NCI-H1105 treated with DMSO at 0.1 percent for 48 hours (cell line): ENCODE results near the gene RRP1B.
"Not testable (repeated sequence)": the region's sequence is repeated elsewhere in the genome, so short reads cannot be mapped to it uniquely, and the experiment has no call there.

ENCODE experiments used
- DNase-seq: peaks from one replicate; lab custom pipeline; 2025; lab: John Stamatoyannopoulos, UW

RRP1B gene

DNA sequence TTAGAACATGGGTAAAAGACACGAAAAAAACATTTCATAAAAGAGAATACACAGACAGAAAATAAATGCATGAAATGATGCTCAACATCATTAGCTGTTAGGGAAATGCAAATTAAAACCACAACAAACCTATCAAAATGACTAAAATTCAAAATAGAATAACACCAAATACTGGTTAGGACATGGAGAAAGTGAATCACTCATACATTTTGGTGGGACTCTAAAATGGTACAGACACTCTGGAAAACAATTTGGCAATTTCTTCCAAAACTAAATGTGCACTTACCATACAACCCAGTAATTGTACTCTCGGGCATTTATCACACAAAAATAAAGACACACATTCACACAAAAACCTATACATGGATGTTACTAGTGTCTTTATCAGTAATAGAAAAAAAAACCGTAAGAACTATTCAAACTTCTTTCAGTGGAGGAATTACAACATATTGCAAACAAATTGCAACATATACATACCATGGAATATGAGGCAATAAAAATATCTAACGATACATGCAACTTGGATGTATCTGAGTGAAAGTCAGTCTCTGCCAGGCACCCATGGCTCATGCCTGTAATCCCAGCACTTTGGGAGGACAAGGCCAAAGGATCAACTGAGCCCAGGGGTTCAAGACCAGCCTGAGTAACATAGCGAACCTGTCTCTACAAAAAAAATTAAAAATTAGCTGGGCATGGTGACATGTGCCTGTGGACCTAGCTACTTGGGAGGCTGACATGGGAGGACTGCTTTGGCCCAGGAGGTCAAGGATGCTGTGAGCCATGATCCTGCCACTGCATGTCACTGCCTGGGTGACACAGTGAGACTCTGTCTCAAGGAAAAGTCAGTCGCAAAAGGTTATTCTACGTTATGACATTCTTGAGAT lies 19.6 kb upstream of the RRP1B start:
- DNase-seq = no peak

DNA sequence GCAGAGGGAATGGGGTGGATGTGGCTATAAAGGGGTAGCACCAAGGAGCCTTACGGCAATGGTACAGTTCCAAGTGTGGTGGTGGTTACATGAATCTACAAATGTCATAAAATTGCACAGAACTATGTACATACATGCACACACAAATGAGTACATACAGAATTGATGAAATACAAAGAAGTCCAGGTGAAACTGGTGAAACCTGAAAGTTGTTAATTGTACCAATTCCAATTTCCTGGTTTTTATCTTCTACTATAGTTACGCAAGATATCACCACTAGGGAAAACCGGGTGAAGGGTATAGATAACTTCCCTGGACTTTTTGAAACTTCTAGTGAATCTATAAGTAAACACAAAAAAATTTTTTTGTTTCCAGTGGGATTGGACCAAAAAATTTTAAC lies 19.0 kb upstream of the RRP1B start:
- no peak for DNase-seq

DNA sequence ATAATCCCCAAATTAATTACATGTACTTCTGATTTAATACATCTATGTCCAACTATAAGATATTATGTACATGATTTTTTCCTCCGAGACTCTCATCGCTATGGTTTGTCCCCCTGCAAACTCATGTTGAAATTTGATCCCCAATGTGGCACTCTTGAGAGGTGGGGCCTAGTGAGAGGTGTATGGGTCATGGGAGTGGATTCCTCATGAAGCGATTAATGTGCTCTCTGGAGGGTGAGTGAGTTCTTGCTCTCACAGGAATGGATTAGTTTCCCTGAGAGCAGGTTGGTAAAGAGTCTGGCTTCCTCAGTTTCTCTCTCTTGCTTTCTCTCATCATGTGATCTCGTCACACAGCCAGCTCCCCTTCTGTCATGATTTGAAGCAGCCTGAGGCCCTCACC lies 16.2 kb upstream of the RRP1B start:
- DNase-seq = no peak

DNA sequence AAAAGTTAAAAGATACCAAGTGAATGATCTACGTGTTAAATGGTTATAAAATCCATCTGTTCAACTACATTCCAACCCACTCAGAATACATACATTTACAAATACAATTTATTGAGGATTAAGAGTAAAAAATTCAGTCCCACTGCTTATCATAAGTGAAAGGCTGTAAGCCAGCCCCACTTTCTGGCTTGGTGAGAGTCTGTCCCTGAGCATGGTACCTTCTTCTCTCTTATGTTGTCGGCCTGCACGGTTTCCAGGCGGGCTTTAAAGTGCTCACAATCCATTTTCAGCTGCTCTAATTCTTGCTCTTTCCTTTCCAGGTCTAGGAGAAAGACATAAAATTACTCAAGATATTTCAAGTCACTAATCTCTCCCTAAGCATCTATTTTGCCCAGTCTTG lies 15.3 kb upstream of the RRP1B start:
- DNase-seq = no peak

DNA sequence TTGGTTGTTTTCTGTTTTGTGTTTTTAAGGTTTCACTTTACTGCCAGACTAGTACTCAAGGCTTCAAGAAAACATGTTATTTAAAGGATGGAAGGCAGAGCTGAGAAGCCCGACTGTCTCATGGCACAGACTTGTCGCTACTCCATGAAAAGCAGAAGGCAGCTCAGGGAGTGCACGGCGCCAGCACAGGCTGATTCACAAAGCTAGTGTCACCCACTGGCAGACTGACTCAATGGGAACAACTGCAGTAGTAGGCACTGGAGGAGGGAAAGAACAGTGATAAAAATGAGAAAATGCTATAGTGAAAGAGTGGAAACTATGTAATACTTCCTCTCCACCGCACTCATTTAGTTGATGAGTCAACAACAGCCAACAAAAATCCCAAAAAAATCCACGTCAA lies 14.8 kb upstream of the RRP1B start:
- no peak for DNase-seq

DNA sequence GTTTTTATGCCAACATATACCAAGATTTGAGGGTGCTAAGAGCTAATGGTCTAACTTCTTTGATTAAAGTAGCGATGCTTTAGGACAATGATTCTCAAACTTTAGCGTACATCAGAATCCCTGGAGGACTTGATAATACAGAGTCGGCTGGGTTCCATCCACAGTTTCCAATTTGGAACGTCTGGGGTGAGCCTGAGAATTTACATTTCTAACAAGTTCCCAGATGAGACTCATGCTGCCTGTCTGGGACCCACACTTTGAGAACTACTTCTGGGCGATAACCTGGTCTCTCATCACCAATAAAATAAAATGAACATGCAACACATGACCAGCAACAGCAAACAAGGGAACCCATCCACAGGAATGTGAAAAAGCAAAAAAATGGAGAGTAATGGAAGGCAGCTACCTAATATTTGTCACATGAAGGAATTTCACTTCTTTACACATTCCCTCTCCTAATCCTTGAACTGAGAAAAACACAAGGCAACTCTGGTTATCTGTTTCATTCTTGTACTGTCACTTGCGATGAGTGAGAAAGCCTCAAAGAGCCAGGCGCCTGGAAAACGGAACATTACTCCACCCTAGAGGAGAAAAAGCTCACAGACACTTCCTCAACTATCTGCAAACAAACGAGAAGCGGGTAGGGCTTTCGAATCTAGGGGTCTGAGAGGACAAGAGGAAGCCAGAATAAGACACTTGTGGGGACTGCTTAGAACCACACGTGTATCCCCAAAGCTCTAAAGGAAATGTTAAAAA lies 14.0 kb upstream of the RRP1B start:
- no peak for DNase-seq

DNA sequence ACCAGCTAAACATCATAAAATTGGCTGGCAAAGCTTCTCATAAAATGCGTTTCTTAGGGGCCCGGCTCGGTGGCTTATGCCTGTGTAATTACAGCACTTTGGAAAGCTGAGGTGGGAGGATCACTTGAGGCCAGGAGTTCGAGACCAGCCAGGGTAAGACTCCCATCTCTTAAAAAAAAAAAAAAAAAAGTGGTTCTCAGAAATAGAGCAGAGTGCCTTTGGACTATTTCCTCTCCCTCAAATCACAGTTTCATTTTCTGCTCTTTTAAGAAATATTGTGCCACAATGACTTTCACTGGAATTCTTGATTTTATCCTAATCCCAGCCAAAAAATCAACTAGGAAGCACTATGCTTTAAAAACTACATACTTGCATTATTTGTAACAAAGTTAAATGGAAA lies 13.4 kb upstream of the RRP1B start:
- no peak for DNase-seq

DNA sequence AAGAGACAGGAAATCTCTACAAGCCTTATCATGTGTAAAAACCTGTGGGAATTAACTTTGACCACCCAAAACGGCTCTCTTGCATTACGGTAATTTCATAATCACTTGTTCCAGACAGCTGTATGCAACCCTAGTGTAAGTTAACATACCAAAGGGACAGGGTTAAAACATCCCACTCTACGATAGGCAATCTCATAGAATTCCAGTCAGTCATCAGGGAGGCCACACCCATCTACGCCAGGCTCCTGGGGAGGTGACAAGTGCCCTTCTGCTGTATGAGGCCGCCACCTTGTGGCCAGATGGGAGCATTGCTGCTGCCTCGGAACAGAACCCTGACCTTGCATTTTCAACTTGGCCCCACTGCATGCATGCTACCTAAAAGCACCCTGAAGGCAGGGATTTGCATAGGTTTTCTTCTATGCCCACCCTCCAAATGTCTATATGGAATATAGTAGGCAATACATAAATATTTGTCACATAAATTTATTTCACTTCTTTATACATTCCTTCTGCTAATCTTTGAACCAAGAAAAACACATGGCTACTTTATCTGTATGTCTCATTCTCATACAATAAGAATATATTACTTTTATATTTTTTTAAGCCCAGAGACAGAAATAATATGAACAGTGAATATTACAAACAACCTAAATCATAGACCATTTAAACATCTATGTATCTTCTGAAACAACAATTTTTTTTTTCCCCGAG lies 12.7 kb upstream of the RRP1B start:
- DNase-seq = peak; percentile 89

DNA sequence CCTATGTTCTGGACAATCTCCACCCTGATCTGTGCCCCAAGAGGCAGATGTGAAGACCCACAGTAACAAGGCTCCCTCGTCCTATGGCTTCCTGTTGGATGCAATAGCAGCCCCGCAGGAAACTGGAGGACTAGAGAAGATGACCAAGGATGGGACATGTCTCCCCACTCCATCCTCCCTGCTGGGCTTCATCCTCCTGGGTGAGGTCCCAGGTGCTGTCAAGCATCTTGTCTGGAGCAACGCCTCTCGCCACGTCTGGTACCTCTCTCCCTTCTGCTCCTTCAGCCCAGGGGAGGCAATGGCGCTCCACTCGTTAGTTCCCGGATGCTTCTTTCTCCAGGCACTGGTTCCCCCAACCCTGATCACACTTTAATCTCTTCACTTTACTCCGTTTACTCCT lies 11.2 kb upstream of the RRP1B start:
- DNase-seq = no peak

DNA sequence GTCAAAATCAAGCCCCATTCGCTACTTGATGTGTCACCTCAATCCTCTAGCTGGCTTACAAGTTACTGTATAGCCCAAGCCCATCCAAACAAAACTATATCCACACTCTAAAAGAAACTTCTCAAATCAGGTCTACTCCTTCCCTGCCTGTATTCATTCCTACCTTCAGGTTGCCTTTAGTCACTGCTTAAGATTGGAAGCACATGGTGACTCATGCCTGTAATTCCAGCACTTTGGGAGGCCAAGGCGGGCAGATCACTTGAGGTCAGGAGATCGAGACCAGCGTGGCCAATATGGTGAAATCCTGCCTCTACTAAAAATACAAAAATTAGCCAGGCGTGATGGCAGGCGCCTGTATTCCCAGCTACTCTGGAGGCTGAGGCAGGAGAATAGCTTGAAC lies 7.4 kb upstream of the RRP1B start:
- DNase-seq = not testable (repeated sequence)

DNA sequence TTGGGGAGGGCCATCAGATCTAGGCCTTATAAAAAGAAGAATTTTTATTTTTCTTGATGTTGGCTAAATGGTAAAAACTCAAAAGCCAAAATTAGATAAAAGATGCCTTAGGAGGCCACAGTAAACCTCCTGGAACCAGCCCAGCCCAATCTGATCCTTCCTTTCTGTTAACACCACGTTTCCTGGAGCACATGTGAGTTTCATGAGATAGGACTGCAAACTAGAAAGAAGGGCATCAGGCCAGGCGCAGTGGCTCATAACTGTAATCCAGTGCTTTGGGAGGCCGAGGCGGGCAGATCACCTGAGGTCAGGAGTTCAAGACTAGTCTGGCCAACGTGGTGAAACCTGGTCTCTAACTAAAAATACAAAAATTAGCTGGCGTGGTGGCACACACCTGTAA lies 6.7 kb upstream of the RRP1B start:
- no peak for DNase-seq

DNA sequence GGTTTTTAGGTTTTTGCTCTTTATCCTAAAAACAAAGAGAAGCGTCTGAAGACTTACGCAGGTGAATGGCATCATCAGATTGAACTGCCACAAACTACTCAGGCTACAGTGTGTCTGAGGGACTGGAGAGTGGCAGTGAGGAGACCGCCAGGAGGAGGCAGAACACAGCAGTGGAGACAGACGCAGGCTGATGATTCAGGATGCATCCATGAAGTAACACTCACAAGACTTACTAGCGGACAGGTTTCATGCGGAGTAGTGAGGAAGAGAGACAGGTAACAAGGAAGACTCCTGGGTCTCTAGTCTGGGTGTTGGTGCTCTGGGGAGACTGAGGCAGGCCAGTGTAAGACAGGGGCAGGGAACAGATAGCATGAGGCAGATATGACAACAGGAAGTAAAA lies 5.7 kb upstream of the RRP1B start:
- no peak for DNase-seq

DNA sequence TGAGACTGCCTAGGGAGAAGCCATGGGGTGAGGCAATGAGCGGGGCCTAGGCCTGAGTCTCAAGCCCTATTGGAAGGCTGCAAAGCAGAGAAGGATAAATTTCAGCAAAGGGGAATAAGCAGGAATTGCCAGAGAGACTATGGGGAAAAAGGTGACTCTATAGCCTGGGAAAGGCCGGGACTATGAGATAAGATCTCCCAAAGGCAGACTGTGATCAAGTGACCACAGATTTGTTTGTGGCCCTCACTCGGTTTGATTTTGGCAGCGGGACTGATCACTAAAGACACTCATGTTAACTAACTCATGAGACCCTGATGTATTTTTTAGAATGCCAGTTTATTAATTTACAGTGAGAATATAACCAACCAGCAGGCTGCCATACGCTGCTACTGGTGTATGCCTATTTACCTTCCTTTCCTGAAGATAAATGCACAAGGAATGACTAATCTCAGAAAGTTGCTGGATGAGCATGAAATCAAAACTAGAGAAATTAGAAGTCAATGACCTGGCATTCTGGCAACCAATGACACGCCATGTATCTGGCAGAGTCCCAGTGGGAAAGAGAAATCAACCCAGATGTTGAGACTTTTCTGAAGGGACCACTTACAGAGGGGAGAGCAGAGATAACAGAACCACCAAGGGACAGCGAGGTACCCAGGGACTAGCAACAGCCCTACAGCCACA lies 4.4 kb upstream of the RRP1B start:
- no peak for DNase-seq

DNA sequence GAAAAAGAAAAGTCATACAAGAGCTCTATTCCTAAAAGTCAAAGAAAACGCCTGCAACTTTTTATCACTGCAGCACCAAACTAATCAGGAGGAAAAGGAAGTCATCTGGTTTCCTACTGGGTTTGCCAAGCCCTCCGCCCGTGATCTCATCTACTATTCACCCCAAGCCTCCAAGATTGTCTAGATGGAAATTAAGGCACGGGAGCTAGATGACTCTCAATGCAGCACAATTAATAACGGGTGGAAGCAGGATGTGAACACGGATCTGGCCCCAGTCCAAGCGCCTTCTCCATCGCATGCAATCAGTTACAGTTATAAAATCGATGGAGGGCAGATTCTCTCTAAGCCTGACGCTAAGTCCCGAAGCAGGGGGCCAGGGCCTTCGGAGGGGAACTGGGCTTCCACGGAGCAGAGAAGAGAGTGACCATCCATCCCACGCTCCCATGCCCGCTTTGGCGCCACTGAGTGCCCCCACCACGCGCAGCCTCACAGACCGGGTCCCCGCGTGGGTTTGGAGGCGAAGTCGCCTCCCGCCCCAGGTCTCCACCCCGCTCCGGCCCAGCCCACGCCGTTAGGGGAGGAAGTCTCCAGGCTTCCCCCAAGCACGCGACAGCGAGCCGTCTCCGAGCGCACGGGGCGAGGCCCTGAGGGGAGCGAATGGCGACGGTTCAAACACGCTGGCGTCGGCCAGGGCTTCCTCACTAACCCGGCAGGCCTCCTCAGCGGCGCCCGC lies 1.8 kb upstream of the RRP1B start:
- DNase-seq = no peak

DNA sequence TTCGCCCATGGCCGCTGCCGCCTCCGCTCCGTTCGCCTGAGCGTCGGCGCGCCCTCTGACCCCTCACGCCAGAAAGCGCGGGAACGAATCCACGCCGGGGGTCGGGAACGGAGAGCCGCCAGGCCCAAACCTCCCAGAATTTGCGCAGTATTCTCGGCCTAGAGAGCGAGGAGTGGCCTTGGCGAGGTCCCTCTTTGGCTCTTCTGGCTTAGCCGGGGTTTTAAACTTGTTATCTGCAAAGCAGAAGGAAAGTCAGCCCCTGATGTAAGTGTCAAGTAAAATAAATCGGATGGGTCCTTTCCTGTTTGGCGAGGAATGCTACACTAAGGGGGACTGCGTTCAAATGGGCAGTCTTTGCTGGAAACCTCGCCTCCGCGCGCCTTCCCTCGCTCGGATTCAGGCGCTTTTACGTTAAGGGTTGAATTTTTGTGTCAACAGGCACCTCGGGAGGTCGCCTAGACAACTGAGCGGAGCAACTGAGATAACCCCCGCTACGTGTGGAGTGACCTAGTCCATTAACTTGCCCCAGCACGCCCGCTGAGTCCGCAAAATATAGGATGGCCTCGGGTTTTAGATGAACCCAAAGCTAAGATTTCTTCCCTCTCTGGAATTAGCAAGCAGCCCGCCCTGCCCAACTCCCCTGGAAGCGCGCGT lies 1.1 kb upstream of the RRP1B start:
- no peak for DNase-seq

DNA sequence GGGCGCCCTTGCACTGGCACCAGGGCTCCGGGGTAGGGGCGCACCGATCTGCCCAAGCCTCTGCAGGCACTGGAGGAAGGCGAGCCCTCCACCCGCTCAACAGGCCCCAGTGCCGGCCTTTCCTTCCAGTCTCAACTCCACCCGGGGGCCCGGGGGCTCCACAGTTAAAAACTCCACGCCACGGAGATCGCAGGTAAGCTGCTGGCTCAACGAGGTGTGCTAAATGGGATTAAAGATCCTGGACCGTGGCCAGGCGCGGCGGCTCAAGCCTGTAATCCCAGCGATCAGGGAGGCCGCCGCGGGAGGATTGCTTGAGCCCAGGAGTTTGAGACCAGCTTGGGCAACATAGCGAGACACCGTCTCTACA lies 608 bp upstream of the RRP1B start:
- DNase-seq = no peak

DNA sequence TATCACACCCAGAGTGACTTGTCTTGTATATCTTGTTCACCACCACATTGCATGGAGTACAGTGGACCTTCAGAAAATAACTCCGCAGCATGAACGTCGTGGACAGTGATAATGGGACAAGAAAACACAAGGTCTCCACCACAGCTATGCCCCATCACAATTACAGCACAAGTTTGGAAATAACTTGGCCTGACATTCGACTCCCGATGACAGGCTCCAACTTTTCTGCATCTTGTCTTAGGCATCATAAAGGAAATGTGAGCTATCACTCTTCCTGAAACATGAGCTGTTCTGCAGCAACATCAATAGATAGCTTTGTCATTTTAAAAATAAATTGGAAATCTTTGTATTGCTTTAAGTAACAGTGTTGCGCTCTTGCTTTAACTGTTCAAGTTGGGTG lies 2.9 kb downstream of the RRP1B start:
- no peak for DNase-seq

DNA sequence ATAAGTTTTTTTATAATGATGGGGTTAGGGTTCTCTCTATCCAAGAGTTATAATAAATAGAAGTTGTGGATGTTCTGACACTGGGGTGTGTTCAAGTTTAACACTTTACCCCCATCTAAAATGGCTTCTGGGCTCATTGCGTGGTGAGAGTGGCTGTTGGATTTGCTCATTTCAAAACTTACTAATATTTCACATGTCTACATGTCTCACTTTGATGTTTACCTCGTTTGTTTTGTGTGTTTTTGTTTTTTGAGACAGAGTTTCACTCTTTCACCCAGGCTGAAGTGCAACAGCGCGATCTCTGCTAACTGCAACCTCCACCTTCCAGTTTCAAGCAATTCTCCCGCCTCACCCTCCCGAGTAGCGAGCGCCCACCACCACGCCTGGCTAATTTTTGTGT lies 3.7 kb downstream of the RRP1B start:
- DNase-seq = no peak

DNA sequence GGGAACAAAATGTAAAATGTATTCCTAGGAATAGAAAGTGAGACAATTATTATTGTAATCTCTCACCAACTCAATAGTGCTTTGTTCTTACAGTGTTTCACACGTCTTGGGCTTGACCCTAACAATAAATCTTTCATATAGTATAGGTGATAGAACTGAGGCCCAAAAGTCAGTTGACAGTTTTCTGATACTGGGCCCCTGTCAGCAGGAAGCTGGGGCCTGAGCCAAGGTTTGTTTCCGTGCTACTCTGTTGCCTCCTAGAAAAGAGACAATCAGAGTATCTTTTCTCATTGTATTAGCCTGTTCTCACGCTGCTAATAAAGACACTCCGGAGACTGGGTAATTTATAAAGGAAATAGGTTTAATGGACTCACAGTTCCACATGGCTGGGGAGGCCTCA lies 5.0 kb downstream of the RRP1B start:
- DNase-seq = no peak

DNA sequence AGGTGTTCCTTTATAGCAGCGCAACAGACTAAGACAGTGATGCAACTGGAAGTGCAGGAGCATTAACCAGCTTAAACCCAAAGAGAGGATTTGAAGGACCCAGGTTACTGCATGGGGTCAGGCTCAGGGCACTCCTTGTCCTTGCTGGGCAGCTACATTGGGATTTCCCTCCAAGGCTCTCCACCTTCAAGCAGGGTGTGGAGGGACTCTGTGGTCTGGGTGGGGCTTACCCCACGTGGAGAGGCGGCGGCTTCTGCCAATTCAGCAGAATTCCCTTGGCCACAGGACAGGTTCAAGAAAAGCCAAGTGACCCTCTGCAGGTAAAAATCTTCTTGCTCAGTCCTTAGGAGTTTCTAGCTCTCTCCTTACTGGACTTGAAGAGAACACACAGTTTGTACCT lies 6.5 kb downstream of the RRP1B start:
- no peak for DNase-seq
